GM23338 (cell line): ENCODE data around the gene CRACR2A.

ENCODE experiments used
- CREB1 ChIP-seq: fragments of 250-450 bp; sonication (Bioruptor Pico); IDR thresholded peaks from 2 replicates; pipeline ENCODE4 v1.5.0; 2020; ENCODE audit warnings: low read depth, mild to moderate bottlenecking, moderate library complexity
- CTCF ChIP-seq, 2 experiments: fragments of 200-600 bp in 1 of 2; sonication (generic) in 1 of 2; conservative IDR thresholded peaks; 2 replicates each; pipeline versions ENCODE4 v1.5.1 to v1.6.1; 2016 to 2017; ENCODE audit warnings: antibody characterized with exemption in 2 of 2, low read depth in 2 of 2, mild to moderate bottlenecking in 2 of 2, moderate library complexity in 1 of 2
- ETS1 ChIP-seq: IDR thresholded peaks from 2 replicates; pipeline ENCODE4 v1.6.1; 2016; ENCODE audit warnings: antibody characterized with exemption
- EZH2 ChIP-seq: fragments of 200-600 bp; sonication (generic); IDR thresholded peaks from one replicate; pipeline ENCODE4 v1.8.0; 2017; ENCODE audit warnings: antibody characterized with exemption, mild to moderate bottlenecking, low read depth; ENCODE audit not compliant: unreplicated experiment
- EZH2phosphoT487 ChIP-seq: fragments of 200-600 bp; sonication (generic); IDR thresholded peaks from one replicate; pipeline ENCODE4 v1.8.1; 2018; ENCODE audit warnings: antibody characterized with exemption; ENCODE audit not compliant: unreplicated experiment
- JUNB ChIP-seq: IDR thresholded peaks from one replicate; pipeline ENCODE4 v1.6.1; 2016; ENCODE audit warnings: antibody characterized with exemption; ENCODE audit not compliant: unreplicated experiment
- NANOG ChIP-seq: IDR thresholded peaks from 2 replicates; pipeline ENCODE4 v1.6.1; 2016; ENCODE audit warnings: antibody characterized with exemption, borderline replicate concordance
- POLR2AphosphoS5 ChIP-seq: IDR thresholded peaks from 2 replicates; pipeline ENCODE4 v1.6.1; 2016; ENCODE audit warnings: antibody characterized with exemption, low read depth
- REST ChIP-seq: IDR thresholded peaks from one replicate; pipeline ENCODE4 v1.6.1; 2018; ENCODE audit warnings: antibody characterized with exemption; ENCODE audit not compliant: unreplicated experiment
- STAT1 ChIP-seq: IDR thresholded peaks from one replicate; pipeline ENCODE4 v1.6.1; 2016; ENCODE audit warnings: antibody characterized with exemption; ENCODE audit not compliant: unreplicated experiment
- ZNF114 ChIP-seq: fragments of 250-450 bp; sonication (Bioruptor Pico); IDR thresholded peaks from 2 replicates; pipeline ENCODE4 v1.5.0; 2020; ENCODE audit warnings: mild to moderate bottlenecking, moderate library complexity
- ZNF331 ChIP-seq: fragments of 250-450 bp; sonication (Bioruptor Pico); IDR thresholded peaks from 2 replicates; pipeline ENCODE4 v1.5.0; 2020; ENCODE audit warnings: low read depth, mild to moderate bottlenecking, moderate library complexity
- ZNF462 ChIP-seq: fragments of 250-450 bp; sonication (Bioruptor Pico); IDR thresholded peaks from 2 replicates; pipeline ENCODE4 v1.5.0; 2020; ENCODE audit warnings: mild to moderate bottlenecking, moderate library complexity

- TF ChIP-seq EZH2 (no peak), CTCF (conservative IDR thresholded peaks at IDR 0.05; ENCODE audit: low read depth in 2 of 2) (peak; percentile 26 to 44; a peak in 3 of 4 replicates), ZNF331 (CRISPR knock-in tag) (no peak), POLR2AphosphoS5 (no peak), EZH2phosphoT487 (no peak), REST (no peak), CREB1 (no peak), ETS1 (no peak), JUNB (no peak), NANOG (no peak), ZNF114 (CRISPR knock-in tag) (no peak), STAT1 (no peak), ZNF462 (no peak)
These were observed 75.3 kb downstream of the CRACR2A start for GRCh38 chr12:3677609-3678008.
